Measurements from ENCODE around the gene SAMD4B. TPM values are rescaled to one million over a fixed set of nuclear protein-coding genes. Genes with fewer than 3 reads are reported as not detected.

Gene SAMD4B
- total and polyA plus RNA-seq, 10 of the 15 experiments (the other 5 are each of a cell fraction or from before 2014, with no cell fraction given): 2.4 to 43.3 (median 23.9) TPM

- no peak overlapping the region for H3K9ac ChIP-seq (ENCODE audit: control insufficient read depth, insufficient read depth, low read length)
- ChIA-PET POLR2A (no interaction called here), SMC1A (ENCODE audit: uncharacterized antibody, unreplicated experiment) (no interaction called here), CTCF (no interaction called here), RAD21 (ENCODE audit: unreplicated experiment) (no interaction called here)
- H4K20me1 ChIP-seq (ENCODE audit: control insufficient read depth, insufficient read depth): no peaks in the 10 kb centered on the region
- no peaks in the 10 kb centered on the region for H3K27me3 ChIP-seq (replicated peaks in 1 of 2; ENCODE audit: control insufficient read depth in 2 of 2, insufficient read depth in 2 of 2, low read length in 1 of 2)
- H3K36me3 ChIP-seq (ENCODE audit: control insufficient read depth in 2 of 2, insufficient read depth in 2 of 2, low read length in 1 of 2): no peaks in the 10 kb centered on the region
- BruUV-seq (replicated peaks): no TSS peak
- H3K27ac ChIP-seq (ENCODE audit: control insufficient read depth, insufficient read depth): no peak overlapping the region
- no peak overlapping the region for H3K4me3 ChIP-seq
- H2AFZ ChIP-seq (ENCODE audit: control insufficient read depth, low read depth, low read length): no peak overlapping the region
- H3K9me3 ChIP-seq (replicated peaks; ENCODE audit: control insufficient read depth, insufficient read depth, low read length): no peaks in the 10 kb centered on the region
- FAIRE-seq: no peak
- DNase-seq (ENCODE audit: low read depth, low spot score): no peak
- intact Hi-C loops (cut with micrococcal nuclease; ENCODE audit: unreplicated experiment): no loop called here
- ATAC-seq: peak; percentile 70
- 43% methylated on average over 17 of the region's 17 CpGs for WGBS (ENCODE audit: insufficient coverage, insufficient replicate concordance, low lambda C conversion rate, missing lambda C conversion rate)
- no peak overlapping the region for H3K4me2 ChIP-seq (ENCODE audit: control insufficient read depth, insufficient read depth)
- no peak for TF ChIP-seq SMARCA5 (IDR thresholded peaks at IDR 0.05)
- no peak for TF ChIP-seq RUNX3 (IDR thresholded peaks at IDR 0.05; ENCODE audit: low read length)
- TF ChIP-seq PBX3 (IDR thresholded peaks at IDR 0.05; ENCODE audit: insufficient replicate concordance, low read depth, low read length): no peak
- TF ChIP-seq CBFB (IDR thresholded peaks at IDR 0.05; ENCODE audit: low read depth): no peak
- TF ChIP-seq IRF3 (IDR thresholded peaks at IDR 0.05): no peak
- TF ChIP-seq NFIC (IDR thresholded peaks at IDR 0.05; ENCODE audit: low read depth, low read length): no peak
- no peak for TF ChIP-seq KLF5 (IDR thresholded peaks at IDR 0.05; ENCODE audit: partially characterized antibody)
- no peak for TF ChIP-seq ZZZ3 (IDR thresholded peaks at IDR 0.05; ENCODE audit: control insufficient read depth, insufficient read length, low read depth)
- no peak for TF ChIP-seq MEF2B (IDR thresholded peaks at IDR 0.05; ENCODE audit: partially characterized antibody, poor library complexity, severe bottlenecking)
- in situ Hi-C loops (cut with MboI): no loop called here
- no peaks in the 10 kb centered on the region for H3K4me1 ChIP-seq (ENCODE audit: control insufficient read depth, insufficient read depth, low read length)
- H3K79me2 ChIP-seq (ENCODE audit: control insufficient read depth, insufficient read depth, low read length): no peaks in the 10 kb centered on the region
Observed at GRCh38 chr19:39297931-39298634, 44.1 kb upstream of the SAMD4B start.
